PFSK-1 (cell line): ENCODE measurements around the gene ILK.

ENCODE experiments used
- FOXP2 ChIP-seq: optimal IDR thresholded peaks from 2 replicates; pipeline ENCODE3; 2011; ENCODE audit warnings: borderline replicate concordance, control low read depth, inconsistent platforms; ENCODE audit not compliant: insufficient read depth; ENCODE audit errors: extremely low read length, extremely low read depth
- POLR2AphosphoS5 ChIP-seq: IDR thresholded peaks from 2 replicates; pipeline ENCODE4 v1.6.1; 2012; ENCODE audit warnings: low read depth, mild to moderate bottlenecking, control low read depth, low read length, moderate library complexity
- SIN3A ChIP-seq: IDR thresholded peaks from 2 replicates; pipeline ENCODE4 v1.6.1; 2012; ENCODE audit warnings: mild to moderate bottlenecking, low read length, moderate library complexity, borderline replicate concordance; ENCODE audit not compliant: insufficient read depth
- TAF1 ChIP-seq: IDR thresholded peaks from 2 replicates; pipeline ENCODE4 v1.6.1; 2012; ENCODE audit warnings: low read length, control low read depth, borderline replicate concordance; ENCODE audit not compliant: insufficient read depth
- TF ChIP-seq, protein P1 (sequence below), 2 experiments: IDR thresholded peaks; 2 replicates each; pipeline versions ENCODE4 v1.6.1 to v1.8.0; 2011 to 2012; ENCODE audit warnings: low read depth in 2 of 2, low read length in 2 of 2, control low read depth in 1 of 2, inconsistent platforms in 1 of 2, mild to moderate bottlenecking in 1 of 2, moderate library complexity in 1 of 2; ENCODE audit not compliant: insufficient read depth in 1 of 2

ILK gene

DNA sequence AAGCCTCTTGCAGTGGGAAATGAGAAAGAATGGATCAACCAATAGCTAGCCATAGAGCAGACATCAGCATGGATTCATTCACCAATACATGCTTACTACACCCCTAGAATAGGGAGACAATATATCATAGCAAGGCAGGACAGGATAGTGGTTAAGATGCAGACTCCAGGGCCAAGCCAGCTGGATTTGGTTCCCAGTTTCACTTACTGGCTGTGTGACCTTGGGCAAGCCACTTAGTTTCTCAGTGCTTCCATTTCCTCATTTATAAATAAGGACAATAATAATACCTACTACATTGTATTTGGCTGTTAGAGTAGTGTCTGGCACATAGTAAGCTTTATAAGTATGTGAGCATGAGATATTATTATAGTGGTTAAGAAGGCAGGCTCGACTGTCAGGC is 44.9 kb downstream of the ILK start:
- TF ChIP-seq SIN3A (no peak), FOXP2 (no peak)

DNA sequence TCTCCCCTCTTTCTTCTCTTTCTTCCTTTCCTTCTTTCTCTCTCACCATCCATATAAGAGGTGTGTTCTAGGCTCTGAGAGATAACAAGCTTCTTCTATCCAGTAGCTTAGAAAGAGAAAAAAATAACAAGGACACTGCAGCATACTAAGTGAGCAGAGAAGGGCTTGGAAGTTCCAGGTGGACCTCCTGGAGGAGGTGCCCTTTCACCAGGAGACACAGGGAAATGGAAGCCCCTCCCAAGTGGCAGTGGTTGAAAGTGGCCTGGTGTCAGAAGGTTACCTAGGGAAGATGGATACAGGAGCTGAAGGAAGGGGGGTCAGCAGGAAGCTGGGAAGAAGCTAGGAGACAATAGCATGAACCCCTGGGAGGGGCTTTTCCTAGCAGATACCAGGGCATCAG is 46.5 kb downstream of the ILK start:
- TF ChIP-seq SIN3A: no peak
- TF ChIP-seq POLR2AphosphoS5: no peak
- TF ChIP-seq TAF1: no peak
- TF ChIP-seq, protein P1, sequence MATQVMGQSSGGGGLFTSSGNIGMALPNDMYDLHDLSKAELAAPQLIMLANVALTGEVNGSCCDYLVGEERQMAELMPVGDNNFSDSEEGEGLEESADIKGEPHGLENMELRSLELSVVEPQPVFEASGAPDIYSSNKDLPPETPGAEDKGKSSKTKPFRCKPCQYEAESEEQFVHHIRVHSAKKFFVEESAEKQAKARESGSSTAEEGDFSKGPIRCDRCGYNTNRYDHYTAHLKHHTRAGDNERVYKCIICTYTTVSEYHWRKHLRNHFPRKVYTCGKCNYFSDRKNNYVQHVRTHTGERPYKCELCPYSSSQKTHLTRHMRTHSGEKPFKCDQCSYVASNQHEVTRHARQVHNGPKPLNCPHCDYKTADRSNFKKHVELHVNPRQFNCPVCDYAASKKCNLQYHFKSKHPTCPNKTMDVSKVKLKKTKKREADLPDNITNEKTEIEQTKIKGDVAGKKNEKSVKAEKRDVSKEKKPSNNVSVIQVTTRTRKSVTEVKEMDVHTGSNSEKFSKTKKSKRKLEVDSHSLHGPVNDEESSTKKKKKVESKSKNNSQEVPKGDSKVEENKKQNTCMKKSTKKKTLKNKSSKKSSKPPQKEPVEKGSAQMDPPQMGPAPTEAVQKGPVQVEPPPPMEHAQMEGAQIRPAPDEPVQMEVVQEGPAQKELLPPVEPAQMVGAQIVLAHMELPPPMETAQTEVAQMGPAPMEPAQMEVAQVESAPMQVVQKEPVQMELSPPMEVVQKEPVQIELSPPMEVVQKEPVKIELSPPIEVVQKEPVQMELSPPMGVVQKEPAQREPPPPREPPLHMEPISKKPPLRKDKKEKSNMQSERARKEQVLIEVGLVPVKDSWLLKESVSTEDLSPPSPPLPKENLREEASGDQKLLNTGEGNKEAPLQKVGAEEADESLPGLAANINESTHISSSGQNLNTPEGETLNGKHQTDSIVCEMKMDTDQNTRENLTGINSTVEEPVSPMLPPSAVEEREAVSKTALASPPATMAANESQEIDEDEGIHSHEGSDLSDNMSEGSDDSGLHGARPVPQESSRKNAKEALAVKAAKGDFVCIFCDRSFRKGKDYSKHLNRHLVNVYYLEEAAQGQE (IDR thresholded peaks at IDR 0.05; ENCODE audit: insufficient read depth in 1 of 2, low read depth in 2 of 2, low read length in 2 of 2): no peak

DNA sequence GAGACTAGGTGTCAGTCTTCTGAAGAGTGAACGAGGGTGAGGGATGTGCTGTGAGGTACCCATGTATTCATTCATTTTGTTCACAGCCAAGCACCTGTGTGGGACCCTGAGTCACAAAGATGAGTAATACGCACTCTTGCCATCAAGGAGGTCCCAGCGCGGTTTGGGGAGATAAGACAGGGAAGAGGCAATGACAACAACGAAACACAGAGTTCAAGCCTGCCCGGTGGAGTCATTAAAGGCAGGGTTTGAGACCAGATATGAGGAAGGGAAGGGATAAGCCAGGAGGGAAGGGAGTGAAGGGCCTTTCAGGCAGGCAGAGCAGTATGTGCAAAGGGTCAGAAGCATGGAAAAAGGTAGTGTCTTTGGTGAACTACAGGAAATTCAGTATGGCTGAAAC is 47.4 kb downstream of the ILK start:
- no peak for TF ChIP-seq FOXP2
- TF ChIP-seq, protein P1 (IDR thresholded peaks at IDR 0.05; ENCODE audit: insufficient read depth in 1 of 2, low read depth in 2 of 2, low read length in 2 of 2): no peak
- no peak for TF ChIP-seq SIN3A
- TF ChIP-seq TAF1: no peak
- no peak for TF ChIP-seq POLR2AphosphoS5

DNA sequence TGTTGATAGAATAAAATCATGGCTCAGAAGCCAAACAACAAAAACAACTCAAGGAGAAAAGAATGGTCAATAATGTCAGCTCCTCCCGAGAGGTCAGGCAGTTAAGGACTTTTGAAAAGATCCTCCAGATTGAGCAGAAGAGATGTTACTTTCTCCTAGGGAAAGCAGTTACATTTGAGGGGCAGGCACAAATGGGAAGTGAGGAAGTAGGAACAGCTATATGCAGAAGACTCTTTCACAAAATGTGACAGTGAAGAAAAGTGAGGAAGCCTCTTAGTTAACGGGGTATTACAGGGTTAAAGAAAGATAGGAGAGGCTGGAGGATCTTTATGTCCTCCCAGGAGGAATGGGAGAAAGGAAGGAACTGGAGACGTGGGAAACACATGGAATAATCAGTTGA is 48.6 kb downstream of the ILK start:
- no peak for TF ChIP-seq FOXP2
- no peak for TF ChIP-seq TAF1
- TF ChIP-seq, protein P1 (IDR thresholded peaks at IDR 0.05; ENCODE audit: insufficient read depth in 1 of 2, low read depth in 2 of 2, low read length in 2 of 2): no peak
- no peak for TF ChIP-seq SIN3A
- no peak for TF ChIP-seq POLR2AphosphoS5

DNA sequence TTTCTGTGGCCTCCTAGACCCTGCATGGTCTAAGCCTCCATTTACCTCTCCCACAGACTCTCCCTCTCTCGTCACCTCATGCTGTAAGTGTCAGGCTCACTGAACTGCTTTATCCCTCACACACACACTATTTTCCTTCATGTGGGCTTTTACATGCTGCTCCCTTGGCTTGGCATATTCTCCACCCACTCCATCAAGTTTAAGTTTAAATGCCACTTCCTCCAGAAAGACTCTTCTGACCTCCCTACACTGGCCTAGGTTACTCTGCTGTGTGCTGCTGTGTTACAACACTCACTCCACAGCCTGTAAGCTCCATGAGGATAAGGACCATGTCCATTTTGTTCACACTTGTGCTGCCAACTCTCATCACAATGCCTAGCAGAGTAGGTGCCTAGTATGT is 49.5 kb downstream of the ILK start:
- TF ChIP-seq TAF1 (no peak), FOXP2 (no peak), POLR2AphosphoS5 (no peak), SIN3A (no peak)
- TF ChIP-seq, protein P1 (IDR thresholded peaks at IDR 0.05; ENCODE audit: insufficient read depth in 1 of 2, low read depth in 2 of 2, low read length in 2 of 2): no peak

DNA sequence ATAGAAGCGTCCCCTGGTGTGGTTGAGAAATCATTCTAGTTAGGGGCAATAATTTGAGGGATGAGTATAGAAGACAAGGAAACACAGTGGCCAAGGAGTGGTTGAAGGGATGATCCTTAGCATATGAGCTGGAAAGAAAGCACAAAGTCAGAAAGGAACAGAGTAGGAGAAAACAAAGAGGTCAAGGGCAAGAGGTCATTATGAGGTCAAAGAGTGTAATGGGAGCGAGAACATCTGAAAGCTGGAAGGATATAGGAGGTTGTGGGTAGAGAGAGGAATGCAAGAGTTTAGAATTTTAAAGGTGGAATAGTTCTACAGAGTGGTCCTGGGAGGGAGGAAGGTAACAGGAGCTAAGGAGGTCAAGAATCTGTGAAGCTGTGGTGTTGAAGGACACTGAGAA is 50.1 kb downstream of the ILK start:
- TF ChIP-seq SIN3A (no peak), TAF1 (no peak), POLR2AphosphoS5 (no peak), FOXP2 (no peak)
- TF ChIP-seq, protein P1 (IDR thresholded peaks at IDR 0.05; ENCODE audit: insufficient read depth in 1 of 2, low read depth in 2 of 2, low read length in 2 of 2): no peak
